Measurements from ENCODE around the gene FKBP5. TPM values are rescaled to one million over a fixed set of nuclear protein-coding genes. Genes with fewer than 3 reads are reported as not detected.

FKBP5 gene
- total RNA-seq, 4 donors from 2014 or later: 304 to 768 (median 608) TPM

DNA sequence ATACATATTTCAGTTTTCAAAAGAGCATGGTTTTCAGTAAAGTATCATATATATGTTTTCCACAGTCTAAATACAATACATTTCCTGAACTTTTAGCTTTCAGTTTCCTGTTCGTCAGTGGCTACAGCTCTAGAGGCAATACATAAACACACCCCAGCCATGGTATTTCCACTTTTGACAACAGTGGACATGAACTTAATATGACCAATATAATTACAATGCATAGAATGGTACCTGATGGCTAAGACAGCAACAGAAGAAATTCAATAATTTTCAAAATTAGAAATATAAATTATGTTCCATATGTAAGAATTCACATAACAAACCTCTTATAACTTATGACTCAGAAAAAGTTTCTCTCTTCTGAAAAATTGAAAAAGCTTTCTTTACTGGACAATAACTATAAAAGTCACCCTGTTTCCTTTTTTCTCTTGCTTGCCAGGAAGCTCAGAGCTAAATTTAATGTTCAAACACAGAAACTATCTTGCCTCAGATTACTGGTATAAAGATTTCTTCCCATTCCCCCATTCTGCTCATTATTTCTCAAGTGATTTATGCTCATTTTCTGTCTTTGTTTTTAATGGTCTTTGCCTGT is 19.2 kb downstream of the FKBP5 start:
- Histone ChIP-seq H3K4me3 (no peak overlapping the region), H3K27ac (no peak overlapping the region), H3K4me1 (peaks cover 0 to 91% (median 38%) of the 10 kb centered on the region in 4 donors), H3K27me3 (no peaks in the 10 kb centered on the region), H3K36me3 (peaks cover 0 to 61% (median 6%) of the 10 kb centered on the region in 3 donors), H3K9me3 (no peaks in the 10 kb centered on the region)
- 24 to 29% methylated on average over 1 of the region's 1 CpG for WGBS, 2 donors
- TF ChIP-seq EP300 (IDR thresholded peaks at IDR 0.05) (no peak), POLR2A (IDR thresholded peaks at IDR 0.05) (no peak)
- DNase-seq (ENCODE audit: low spot score in 2 of 2): no peak

GRCh38 chr6:35668744-35669450 is 19.8 kb downstream of the FKBP5 start:
- no peak for DNase-seq (ENCODE audit: low spot score in 2 of 2)
- Histone ChIP-seq H3K27me3 (no peaks in the 10 kb centered on the region), H3K36me3 (peaks cover 0 to 59% (median 6%) of the 10 kb centered on the region in 3 donors), H3K9me3 (no peaks in the 10 kb centered on the region), H3K4me1 (peaks cover 0 to 91% (median 41%) of the 10 kb centered on the region in 4 donors), H3K27ac (no peak overlapping the region), H3K4me3 (no peak overlapping the region)
- TF ChIP-seq EP300 (IDR thresholded peaks at IDR 0.05) (no peak), POLR2A (IDR thresholded peaks at IDR 0.05) (no peak)
- TF ChIP-seq, protein P1, sequence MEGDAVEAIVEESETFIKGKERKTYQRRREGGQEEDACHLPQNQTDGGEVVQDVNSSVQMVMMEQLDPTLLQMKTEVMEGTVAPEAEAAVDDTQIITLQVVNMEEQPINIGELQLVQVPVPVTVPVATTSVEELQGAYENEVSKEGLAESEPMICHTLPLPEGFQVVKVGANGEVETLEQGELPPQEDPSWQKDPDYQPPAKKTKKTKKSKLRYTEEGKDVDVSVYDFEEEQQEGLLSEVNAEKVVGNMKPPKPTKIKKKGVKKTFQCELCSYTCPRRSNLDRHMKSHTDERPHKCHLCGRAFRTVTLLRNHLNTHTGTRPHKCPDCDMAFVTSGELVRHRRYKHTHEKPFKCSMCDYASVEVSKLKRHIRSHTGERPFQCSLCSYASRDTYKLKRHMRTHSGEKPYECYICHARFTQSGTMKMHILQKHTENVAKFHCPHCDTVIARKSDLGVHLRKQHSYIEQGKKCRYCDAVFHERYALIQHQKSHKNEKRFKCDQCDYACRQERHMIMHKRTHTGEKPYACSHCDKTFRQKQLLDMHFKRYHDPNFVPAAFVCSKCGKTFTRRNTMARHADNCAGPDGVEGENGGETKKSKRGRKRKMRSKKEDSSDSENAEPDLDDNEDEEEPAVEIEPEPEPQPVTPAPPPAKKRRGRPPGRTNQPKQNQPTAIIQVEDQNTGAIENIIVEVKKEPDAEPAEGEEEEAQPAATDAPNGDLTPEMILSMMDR (IDR thresholded peaks at IDR 0.05): no peak

GRCh38 chr6:35668096-35668495 is 20.6 kb downstream of the FKBP5 start:
- no peak overlapping the region for H3K4me3 ChIP-seq
- H3K36me3 ChIP-seq: peaks cover 0 to 57% (median 6%) of the 10 kb centered on the region in 3 donors
- peaks cover 0 to 91% (median 45%) of the 10 kb centered on the region in 4 donors for H3K4me1 ChIP-seq
- WGBS, 2 donors: 74 to 77% methylated on average over 2 of the region's 2 CpGs
- H3K9me3 ChIP-seq: no peaks in the 10 kb centered on the region
- H3K27ac ChIP-seq: no peak overlapping the region
- TF ChIP-seq, protein P1 (IDR thresholded peaks at IDR 0.05): no peak
- TF ChIP-seq POLR2A (IDR thresholded peaks at IDR 0.05): no peak
- TF ChIP-seq EP300 (IDR thresholded peaks at IDR 0.05): no peak
- no peak for DNase-seq (ENCODE audit: low spot score in 2 of 2)
- H3K27me3 ChIP-seq: no peaks in the 10 kb centered on the region

DNA sequence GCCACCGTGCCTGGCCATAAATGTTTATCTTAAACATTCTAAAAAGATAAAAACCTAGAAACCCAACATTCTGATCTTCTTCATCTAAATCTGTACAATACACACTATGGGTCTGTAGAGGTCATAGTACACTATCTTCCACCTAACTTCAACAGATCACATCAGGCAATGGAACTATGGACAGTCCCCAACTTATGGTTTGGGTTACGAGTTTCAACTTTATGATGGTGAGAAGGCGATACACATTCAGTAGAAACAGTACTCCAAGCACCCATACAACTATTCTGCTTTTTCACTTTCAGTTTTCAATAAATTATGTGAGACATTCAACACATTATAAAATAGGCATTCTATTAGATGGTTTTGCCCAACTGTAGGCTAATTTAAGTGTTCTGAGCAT is 23.1 kb downstream of the FKBP5 start:
- no peak overlapping the region for H3K4me3 ChIP-seq
- WGBS, 2 donors: 89 to 96% methylated on average over 3 of the region's 3 CpGs
- H3K9me3 ChIP-seq: no peaks in the 10 kb centered on the region
- no peak overlapping the region for H3K27ac ChIP-seq
- H3K27me3 ChIP-seq: no peaks in the 10 kb centered on the region
- TF ChIP-seq EP300 (IDR thresholded peaks at IDR 0.05) (no peak), POLR2A (IDR thresholded peaks at IDR 0.05) (no peak)
- TF ChIP-seq, protein P1 (IDR thresholded peaks at IDR 0.05): no peak
- DNase-seq (ENCODE audit: low spot score in 2 of 2): no peak
- peaks cover 0 to 45% (median 2%) of the 10 kb centered on the region in 3 donors for H3K36me3 ChIP-seq
- peaks cover 0 to 84% (median 53%) of the 10 kb centered on the region in 4 donors for H3K4me1 ChIP-seq

DNA sequence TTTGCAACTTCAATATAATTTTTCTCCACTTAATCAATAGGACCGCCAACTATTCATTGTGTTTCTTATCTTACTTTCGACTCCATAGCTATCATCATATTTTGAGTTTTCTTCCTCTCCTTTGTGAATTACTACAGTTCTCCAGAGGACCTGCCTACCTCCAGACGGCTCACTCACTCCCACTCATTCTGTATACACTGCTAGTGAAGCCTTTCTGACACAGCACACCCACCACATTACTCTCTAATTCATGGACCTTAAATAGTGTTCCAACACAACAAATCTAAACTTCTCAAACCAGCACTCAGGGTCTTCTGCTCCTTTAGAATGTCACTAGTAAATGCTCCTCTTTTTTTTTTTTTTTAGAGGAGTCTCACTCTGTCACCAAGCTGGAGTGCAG is 23.8 kb downstream of the FKBP5 start:
- no peak for TF ChIP-seq EP300 (IDR thresholded peaks at IDR 0.05)
- TF ChIP-seq POLR2A (IDR thresholded peaks at IDR 0.05): no peak
- TF ChIP-seq, protein P1 (IDR thresholded peaks at IDR 0.05): no peak
- H3K27me3 ChIP-seq: no peaks in the 10 kb centered on the region
- DNase-seq (ENCODE audit: low spot score in 2 of 2): no peak
- no peak overlapping the region for H3K4me3 ChIP-seq
- H3K36me3 ChIP-seq: peaks cover 0 to 41% (median 0%) of the 10 kb centered on the region in 3 donors
- H3K27ac ChIP-seq: no peak overlapping the region
- no peaks in the 10 kb centered on the region for H3K9me3 ChIP-seq
- peaks cover 0 to 78% (median 53%) of the 10 kb centered on the region in 4 donors for H3K4me1 ChIP-seq
- WGBS, 2 donors: 72 to 81% methylated on average over 3 of the region's 3 CpGs

All from tibial nerve (tissue), 4 donors.